Prostate gland (tissue), 2 donors: ENCODE measurements around the gene DEFB125.

ENCODE experiments used
- POLR2A ChIP-seq: fragments of 450-650 bp; IDR thresholded peaks from one replicate; pipeline ENCODE4 v1.6.1; 2016; ENCODE audit warnings: antibody characterized with exemption, mild to moderate bottlenecking
- POLR2AphosphoS5 ChIP-seq: sonication (generic); formaldehyde crosslinking; IDR thresholded peaks from one replicate; pipeline ENCODE4 v1.6.1; 2017; ENCODE audit warnings: antibody characterized with exemption
- TF ChIP-seq, protein P1 (sequence below), 4 experiments: fragments of 200-600 bp in 2 of 4; fragments of 450-650 bp in 2 of 4; sonication (generic) in 2 of 4; IDR thresholded peaks; 1 replicate in 3 of 4; 2 replicates in 1 of 4; pipeline ENCODE4 v1.5.1; 2016 to 2019; ENCODE audit warnings: antibody characterized with exemption in 4 of 4, mild to moderate bottlenecking in 2 of 4, moderate library complexity in 2 of 4

DNA sequence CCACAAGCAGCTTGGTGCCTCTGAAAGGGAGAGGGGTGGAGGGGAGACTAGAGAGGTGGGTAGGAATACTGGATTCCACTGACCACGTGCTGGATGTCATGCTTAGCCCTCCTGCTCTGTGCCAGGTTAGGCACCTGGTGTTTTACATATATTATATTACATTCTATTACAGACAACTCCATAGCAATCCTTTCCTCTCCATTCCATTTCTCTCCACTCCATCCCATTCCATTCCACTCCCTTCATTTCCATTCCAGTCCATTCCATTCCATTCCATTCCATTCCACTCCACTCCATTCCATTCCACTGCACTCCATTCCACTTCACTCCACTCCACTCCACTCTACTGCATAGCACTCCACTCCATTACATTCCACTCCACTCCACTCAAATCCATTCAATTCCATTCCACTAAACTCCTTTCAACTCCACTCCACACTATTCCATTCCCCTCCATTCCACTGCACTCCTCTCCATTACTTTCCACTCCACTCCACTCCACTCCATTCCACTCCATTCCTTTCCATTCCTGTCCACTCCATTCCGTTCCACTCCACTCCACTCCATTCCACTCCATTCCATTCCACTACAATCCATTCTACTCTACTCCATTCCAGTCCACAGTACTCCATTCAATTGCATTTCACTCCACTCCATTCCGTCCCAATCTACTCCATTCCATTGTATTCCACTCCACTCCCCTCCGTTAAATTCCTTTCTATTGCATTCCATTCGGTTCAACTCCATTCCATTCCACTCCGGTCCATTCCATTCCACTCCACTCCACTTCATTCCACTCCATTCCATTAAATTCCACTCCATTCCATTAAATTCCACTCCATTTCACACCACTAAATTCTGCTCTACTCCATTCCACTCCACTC, 27.2 kb upstream of the DEFB125 start:
- TF ChIP-seq, protein P1, sequence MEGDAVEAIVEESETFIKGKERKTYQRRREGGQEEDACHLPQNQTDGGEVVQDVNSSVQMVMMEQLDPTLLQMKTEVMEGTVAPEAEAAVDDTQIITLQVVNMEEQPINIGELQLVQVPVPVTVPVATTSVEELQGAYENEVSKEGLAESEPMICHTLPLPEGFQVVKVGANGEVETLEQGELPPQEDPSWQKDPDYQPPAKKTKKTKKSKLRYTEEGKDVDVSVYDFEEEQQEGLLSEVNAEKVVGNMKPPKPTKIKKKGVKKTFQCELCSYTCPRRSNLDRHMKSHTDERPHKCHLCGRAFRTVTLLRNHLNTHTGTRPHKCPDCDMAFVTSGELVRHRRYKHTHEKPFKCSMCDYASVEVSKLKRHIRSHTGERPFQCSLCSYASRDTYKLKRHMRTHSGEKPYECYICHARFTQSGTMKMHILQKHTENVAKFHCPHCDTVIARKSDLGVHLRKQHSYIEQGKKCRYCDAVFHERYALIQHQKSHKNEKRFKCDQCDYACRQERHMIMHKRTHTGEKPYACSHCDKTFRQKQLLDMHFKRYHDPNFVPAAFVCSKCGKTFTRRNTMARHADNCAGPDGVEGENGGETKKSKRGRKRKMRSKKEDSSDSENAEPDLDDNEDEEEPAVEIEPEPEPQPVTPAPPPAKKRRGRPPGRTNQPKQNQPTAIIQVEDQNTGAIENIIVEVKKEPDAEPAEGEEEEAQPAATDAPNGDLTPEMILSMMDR (IDR thresholded peaks at IDR 0.05) = no peak
- TF ChIP-seq POLR2A = no peak
- no peak for TF ChIP-seq POLR2AphosphoS5
